ENCODE measurements around the gene TUBA1B. TPM values are rescaled to one million over a fixed set of nuclear protein-coding genes. Genes with fewer than 3 reads are reported as not detected.

TUBA1B gene
- total and polyA plus RNA-seq, 4 donors: 261 to 1,091 (median 658) TPM

DNA sequence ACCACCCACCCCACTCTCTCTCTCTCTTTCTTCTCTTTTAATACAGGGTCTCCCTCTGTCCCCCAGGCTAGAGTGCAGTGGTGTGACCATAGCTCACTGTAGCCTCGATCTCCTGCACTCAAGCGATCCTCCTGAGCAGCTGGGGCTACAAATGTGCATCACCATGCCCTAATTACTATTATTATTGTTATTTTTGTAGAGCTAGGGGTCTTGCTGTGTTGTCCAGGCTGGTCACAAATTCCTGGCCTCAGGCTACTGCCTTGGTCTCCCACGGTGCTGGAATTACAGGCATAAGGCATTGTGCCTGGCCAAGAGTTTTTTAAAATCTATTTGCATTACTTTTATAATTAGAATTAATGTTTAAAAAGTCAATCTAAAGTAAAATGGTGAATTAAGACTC, 23.0 kb upstream of the TUBA1B start:
- TF ChIP-seq, protein P1, sequence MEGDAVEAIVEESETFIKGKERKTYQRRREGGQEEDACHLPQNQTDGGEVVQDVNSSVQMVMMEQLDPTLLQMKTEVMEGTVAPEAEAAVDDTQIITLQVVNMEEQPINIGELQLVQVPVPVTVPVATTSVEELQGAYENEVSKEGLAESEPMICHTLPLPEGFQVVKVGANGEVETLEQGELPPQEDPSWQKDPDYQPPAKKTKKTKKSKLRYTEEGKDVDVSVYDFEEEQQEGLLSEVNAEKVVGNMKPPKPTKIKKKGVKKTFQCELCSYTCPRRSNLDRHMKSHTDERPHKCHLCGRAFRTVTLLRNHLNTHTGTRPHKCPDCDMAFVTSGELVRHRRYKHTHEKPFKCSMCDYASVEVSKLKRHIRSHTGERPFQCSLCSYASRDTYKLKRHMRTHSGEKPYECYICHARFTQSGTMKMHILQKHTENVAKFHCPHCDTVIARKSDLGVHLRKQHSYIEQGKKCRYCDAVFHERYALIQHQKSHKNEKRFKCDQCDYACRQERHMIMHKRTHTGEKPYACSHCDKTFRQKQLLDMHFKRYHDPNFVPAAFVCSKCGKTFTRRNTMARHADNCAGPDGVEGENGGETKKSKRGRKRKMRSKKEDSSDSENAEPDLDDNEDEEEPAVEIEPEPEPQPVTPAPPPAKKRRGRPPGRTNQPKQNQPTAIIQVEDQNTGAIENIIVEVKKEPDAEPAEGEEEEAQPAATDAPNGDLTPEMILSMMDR (IDR thresholded peaks at IDR 0.05; ENCODE audit: control extremely low read depth, extremely low read depth): no peak
- H3K36me3 ChIP-seq (ENCODE audit: control insufficient read depth in 4 of 4, insufficient read depth in 4 of 4, low read length in 4 of 4): no peaks in the 10 kb centered on the region
- no peak for DNase-seq
- no peak overlapping the region for H3K9ac ChIP-seq (ENCODE audit: insufficient read depth in 1 of 2, low read length in 2 of 2)
- no peak overlapping the region for H3K4me3 ChIP-seq
- H3K27ac ChIP-seq (ENCODE audit: low read depth in 1 of 2, low read length in 1 of 2): no peak overlapping the region
- H3K4me1 ChIP-seq (ENCODE audit: control insufficient read depth in 5 of 5, insufficient read depth in 5 of 5, low read length in 5 of 5): no peaks in the 10 kb centered on the region
- WGBS, 2 donors: 78 to 95% methylated on average over 3 of the region's 3 CpGs
- no peaks in the 10 kb centered on the region for H3K9me3 ChIP-seq (ENCODE audit: control insufficient read depth in 4 of 4, insufficient read depth in 3 of 4, low read length in 3 of 4)
- no peaks in the 10 kb centered on the region for H3K27me3 ChIP-seq (ENCODE audit: control insufficient read depth in 3 of 3, insufficient read depth in 3 of 3, low read length in 2 of 3)
- ATAC-seq (ENCODE audit: insufficient read depth, low FRiP score): no peak

DNA sequence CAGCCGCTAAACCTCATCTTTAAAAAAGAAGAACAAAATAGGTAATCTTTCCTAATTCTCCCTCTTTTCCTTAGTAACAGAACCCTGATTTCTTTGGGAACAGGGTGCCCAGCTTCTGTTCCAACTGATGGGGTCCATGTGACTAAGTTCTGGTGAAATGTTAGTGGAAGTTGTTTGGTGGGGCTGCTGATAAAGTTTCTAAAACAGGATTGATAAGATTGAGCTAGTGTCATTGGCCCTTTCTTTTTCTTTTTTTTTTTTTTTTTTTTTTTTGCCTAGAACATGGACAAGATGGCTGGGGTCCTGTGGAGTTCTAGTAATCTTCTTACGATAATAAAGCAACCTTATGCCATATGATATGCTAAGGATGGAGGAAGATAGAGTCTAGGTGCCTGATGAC, 16.2 kb upstream of the TUBA1B start:
- Histone ChIP-seq H3K36me3 (ENCODE audit: control insufficient read depth in 4 of 4, insufficient read depth in 4 of 4, low read length in 4 of 4) (no peaks in the 10 kb centered on the region), H3K9me3 (ENCODE audit: control insufficient read depth in 4 of 4, insufficient read depth in 3 of 4, low read length in 3 of 4) (no peaks in the 10 kb centered on the region), H3K27me3 (ENCODE audit: control insufficient read depth in 3 of 3, insufficient read depth in 3 of 3, low read length in 2 of 3) (no peaks in the 10 kb centered on the region), H3K27ac (ENCODE audit: low read depth in 1 of 2, low read length in 1 of 2) (no peak overlapping the region), H3K4me3 (no peak overlapping the region), H3K4me1 (ENCODE audit: control insufficient read depth in 5 of 5, insufficient read depth in 5 of 5, low read length in 5 of 5) (no peaks in the 10 kb centered on the region), H3K9ac (ENCODE audit: insufficient read depth in 1 of 2, low read length in 2 of 2) (no peak overlapping the region)
- TF ChIP-seq, protein P1 (IDR thresholded peaks at IDR 0.05; ENCODE audit: control extremely low read depth, extremely low read depth): no peak
- WGBS, 2 donors: 95 to 98% methylated on average over 2 of the region's 2 CpGs
- DNase-seq (no peak), ATAC-seq (ENCODE audit: insufficient read depth, low FRiP score) (no peak)

DNA sequence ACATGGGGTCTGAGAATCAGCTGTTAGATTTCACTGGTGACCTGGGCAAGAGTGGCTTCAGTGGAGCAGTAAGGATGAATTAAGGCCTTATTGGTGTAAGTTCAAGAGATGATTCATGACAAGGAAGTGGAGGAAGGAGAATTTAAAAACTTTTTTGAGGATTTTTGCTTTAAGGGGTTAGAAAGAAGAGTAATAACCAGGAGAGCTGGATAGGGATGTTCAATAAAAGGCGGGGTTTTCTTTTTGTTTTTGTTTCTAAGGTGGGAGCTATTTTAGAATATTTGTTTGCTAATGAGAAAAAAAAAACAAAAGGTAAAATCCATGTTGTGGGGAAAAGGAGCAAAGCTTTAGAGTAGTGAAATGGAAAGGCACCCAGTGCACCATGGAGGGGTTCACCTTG, 15.2 kb upstream of the TUBA1B start:
- H3K9ac ChIP-seq (ENCODE audit: insufficient read depth in 1 of 2, low read length in 2 of 2): no peak overlapping the region
- no peak for ATAC-seq (ENCODE audit: insufficient read depth, low FRiP score)
- H3K4me1 ChIP-seq (ENCODE audit: control insufficient read depth in 5 of 5, insufficient read depth in 5 of 5, low read length in 5 of 5): no peaks in the 10 kb centered on the region
- H3K27me3 ChIP-seq (ENCODE audit: control insufficient read depth in 3 of 3, insufficient read depth in 3 of 3, low read length in 2 of 3): no peaks in the 10 kb centered on the region
- TF ChIP-seq, protein P1 (IDR thresholded peaks at IDR 0.05; ENCODE audit: control extremely low read depth, extremely low read depth): no peak
- no peak for DNase-seq
- H3K9me3 ChIP-seq (ENCODE audit: control insufficient read depth in 4 of 4, insufficient read depth in 3 of 4, low read length in 3 of 4): no peaks in the 10 kb centered on the region
- no peaks in the 10 kb centered on the region for H3K36me3 ChIP-seq (ENCODE audit: control insufficient read depth in 4 of 4, insufficient read depth in 4 of 4, low read length in 4 of 4)
- no peak overlapping the region for H3K27ac ChIP-seq (ENCODE audit: low read depth in 1 of 2, low read length in 1 of 2)
- 97 to 100% methylated on average over 1 of the region's 1 CpG for whole genome bisulfite sequencing, 2 donors
- no peak overlapping the region for H3K4me3 ChIP-seq

DNA sequence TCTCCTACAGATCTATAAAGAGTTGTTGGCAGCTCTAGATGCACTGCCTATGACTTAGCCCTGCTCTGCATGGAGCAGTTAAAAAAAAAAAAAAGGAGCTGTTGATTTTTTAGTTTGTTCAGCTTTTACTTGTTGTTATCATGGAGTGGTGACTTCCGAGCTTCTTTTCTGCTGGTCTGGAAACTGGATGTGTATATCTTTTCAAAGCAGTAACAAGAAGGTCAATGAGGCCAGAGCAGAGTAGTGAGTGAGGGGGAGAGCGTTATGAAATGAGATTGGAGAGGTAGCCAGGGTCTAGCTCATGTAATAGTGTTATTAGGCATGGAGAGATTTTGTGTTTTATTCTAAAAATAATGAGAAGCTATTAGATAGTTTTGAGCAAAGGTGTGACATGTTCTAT, 13.2 kb upstream of the TUBA1B start:
- no peak for DNase-seq
- 90 to 93% methylated on average over 2 of the region's 2 CpGs for WGBS, 2 donors
- TF ChIP-seq, protein P1 (IDR thresholded peaks at IDR 0.05; ENCODE audit: control extremely low read depth, extremely low read depth): no peak
- Histone ChIP-seq H3K9me3 (ENCODE audit: control insufficient read depth in 4 of 4, insufficient read depth in 3 of 4, low read length in 3 of 4) (no peaks in the 10 kb centered on the region), H3K27me3 (ENCODE audit: control insufficient read depth in 3 of 3, insufficient read depth in 3 of 3, low read length in 2 of 3) (no peaks in the 10 kb centered on the region), H3K4me1 (ENCODE audit: control insufficient read depth in 5 of 5, insufficient read depth in 5 of 5, low read length in 5 of 5) (no peaks in the 10 kb centered on the region), H3K9ac (ENCODE audit: insufficient read depth in 1 of 2, low read length in 2 of 2) (no peak overlapping the region), H3K27ac (ENCODE audit: low read depth in 1 of 2, low read length in 1 of 2) (no peak overlapping the region), H3K36me3 (ENCODE audit: control insufficient read depth in 4 of 4, insufficient read depth in 4 of 4, low read length in 4 of 4) (no peaks in the 10 kb centered on the region), H3K4me3 (no peak overlapping the region)
- no peak for ATAC-seq (ENCODE audit: insufficient read depth, low FRiP score)

Measured in lung (tissue), 12 donors.